Activated CD4-positive, CD25-positive, alpha-beta regulatory T cell treated with anti-CD3 and anti-CD28 coated beads, Interleukin-2, amount 50 U/mL, for 24 hours (primary cell): Measurements from ENCODE around the gene CTSD.

ENCODE experiments used
- ATAC-seq, 2 donors: fragments of 150-1000 bp; cut with Tn5 transposase; one replicate each; pipeline ENCODE4 v1.10.0; 2021; ENCODE audit warnings: mild to moderate bottlenecking in 1 of 2, moderate library complexity in 1 of 2

CTSD gene

DNA sequence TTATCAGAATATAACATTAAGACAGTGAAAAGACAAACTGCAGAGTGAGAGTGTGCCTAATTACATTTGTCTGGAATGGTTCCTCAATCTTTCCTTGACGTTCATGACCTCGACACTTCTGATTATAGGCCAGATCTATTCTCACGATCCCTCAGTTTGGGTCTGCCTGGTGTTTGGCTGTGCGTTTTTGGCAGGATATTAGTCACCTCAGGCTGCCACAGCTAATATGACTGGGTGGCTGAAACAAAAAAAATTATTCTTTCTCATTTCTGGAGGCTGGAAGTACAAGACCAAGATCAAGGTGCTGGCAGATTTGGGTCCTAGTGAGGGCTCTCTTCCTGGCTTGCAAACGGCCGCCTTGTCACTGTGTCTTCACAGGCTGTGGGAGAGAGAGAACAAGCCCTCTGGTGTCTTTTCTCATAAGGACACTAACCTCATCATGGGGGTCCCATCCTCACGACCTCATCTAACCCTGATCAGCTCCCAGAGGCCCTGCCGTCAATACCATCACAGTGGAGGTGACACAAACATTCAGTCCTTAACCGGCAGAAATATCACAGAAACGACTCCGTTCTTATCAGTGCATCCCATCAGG is 36.5 kb downstream of the CTSD start:
- peak in 1 of 2 donors; percentile 45 for ATAC-seq

DNA sequence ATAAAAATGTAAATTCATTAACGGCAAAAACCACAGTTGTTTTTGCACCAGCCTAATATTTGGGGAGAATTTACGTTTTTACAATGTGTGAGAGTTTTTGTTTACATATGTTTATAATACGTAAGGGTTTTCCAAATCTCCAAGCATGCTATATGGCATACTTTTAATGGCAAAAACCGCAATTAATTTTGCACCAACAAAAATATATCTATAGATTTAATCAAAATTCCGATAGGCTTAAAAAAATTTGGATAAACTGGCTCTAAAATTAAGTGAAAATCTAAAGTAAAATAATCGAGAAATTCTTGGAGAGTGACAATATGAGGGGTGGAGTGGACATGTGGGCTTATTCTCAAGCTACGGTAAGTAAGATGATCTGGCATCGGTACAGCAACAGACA is 43.9 kb downstream of the CTSD start:
- ATAC-seq = no peak

- ATAC-seq = no peak
Measured at GRCh38 chr11:1718326-1718725, 45.4 kb downstream of the CTSD start.

- ATAC-seq = no peak
Measured at GRCh38 chr11:1717745-1718144, 46.0 kb downstream of the CTSD start.

DNA sequence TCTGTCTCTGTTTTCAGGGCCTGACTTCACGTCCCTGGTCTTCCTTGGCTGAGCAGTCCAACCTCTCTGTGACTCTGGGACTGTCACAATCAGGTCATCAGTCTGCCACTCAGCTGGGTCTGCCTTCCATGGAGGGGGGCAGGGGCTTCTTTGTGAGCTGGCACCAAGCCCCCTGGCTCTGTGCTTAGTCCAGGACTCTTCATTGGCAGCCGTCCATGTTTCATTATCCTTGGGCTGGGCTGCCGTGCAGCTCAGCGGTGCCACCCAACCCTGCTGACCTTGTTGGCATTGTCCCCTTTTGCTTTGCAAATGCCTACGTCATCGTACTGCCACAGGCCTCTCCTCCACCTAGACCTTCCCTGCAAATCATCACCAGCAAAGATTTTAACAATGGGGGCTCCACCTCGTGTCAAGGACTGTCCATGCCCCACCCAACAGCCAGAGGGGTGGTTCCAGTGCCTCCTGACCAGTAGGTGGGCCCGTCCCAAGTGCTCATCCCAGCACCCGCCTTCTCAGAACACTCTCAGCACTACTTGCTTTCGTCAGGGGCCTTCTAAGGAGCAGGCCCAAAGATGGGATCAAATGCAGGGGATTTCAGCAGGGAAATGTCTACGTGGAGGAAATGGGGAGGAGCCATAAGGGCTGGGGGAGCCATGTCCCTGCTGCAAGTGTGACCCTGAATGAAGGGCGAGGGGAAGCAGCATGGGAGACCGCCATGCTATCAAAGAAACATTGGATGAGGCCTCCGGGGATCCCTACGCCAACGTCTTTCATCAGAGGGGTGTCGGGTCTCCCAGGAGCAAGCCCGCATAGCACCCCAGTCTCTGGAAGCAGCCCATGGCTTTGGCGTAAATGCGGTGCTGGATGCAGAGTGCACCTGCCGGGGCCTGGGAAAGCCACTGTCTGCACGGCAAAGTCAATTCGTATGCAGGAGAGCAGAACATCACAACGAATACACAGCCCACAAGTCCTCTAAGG is 48.5 kb downstream of the CTSD start:
- ATAC-seq = no peak

DNA sequence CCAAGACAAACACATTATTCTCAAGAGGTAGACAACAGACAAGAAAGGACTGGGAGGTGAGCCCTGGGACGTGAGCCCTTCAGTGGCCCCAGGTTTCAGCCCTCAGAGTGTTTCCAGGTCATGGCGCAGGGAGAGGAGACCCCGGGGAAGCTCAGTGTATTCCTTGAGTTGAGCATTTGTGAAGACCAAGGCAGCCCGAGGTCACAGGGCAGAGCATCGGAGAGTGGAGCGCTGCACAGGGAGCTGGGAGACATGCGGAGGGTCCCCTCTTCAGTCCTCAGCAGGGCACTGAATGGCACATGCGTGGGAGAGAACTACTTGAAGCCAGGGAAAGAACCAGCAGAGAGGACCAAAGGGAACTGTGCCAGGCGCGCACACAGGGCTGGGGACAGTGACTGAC is 55.0 kb downstream of the CTSD start:
- ATAC-seq = no peak

- no peak for ATAC-seq
Measured at GRCh38 chr11:1707751-1708150, 56.0 kb downstream of the CTSD start.

DNA sequence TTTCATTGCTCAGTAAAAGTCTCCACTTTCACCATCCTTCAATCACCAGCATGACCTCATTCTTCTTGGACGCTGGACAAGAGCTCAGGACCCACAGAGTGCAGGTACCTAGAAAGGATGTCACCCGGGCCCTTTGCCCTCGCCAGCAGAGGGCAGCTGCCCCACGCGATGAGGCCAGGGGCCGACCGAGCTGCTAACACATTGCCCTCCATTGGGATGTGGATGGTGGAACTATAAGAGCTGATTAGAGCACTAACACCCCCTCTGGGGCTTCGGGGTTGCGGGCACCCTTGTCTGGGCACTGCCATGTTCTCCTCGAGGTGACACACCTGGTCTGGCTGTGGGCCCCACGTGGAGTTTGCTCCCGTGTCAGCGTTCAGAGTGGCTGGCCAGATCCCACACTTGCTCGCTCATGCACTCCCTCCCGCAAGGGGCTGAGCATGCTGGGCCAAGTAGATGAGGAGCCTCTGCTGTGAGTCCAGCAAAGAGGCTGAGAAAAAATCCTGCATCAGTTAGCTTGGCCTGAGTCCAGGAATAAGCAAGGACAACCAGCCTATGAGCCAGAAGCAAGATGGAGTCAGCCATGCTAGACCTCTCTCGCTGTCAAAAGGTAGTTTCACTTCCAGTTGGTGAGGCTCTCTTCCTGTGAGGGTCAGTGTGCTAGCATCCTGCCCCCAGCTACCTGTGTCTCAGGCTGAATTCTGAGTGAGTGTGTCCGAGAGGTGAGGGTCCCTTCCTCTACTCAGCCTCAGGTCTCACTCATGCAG is 56.9 kb downstream of the CTSD start:
- ATAC-seq = peak in 1 of 2 donors; percentile 30

GRCh38 chr11:1705126-1706052 is 58.3 kb downstream of the CTSD start:
- ATAC-seq = no peak

- no peak for ATAC-seq
Measured at GRCh38 chr11:1703146-1703545, 60.6 kb downstream of the CTSD start.
